IMR-90 (cell line): ENCODE results near the gene CHST1. TPM values are rescaled to one million over a fixed set of nuclear protein-coding genes. Genes with fewer than 3 reads are reported as not detected.

ENCODE experiments used
- ATAC-seq: fragments of 200-7000 bp; cut with Tn5 transposase; 2 replicates; pipeline ENCODE4 v1.9.1; 2020; ENCODE audit warnings: low read depth, mild to moderate bottlenecking, moderate library complexity
- BruUV-seq: library from RNA; stranded (reverse); fragments of 400-500 nt; replicated peaks from 2 replicates; lab custom pipeline; 2021; lab: Mats Ljungman, UMichigan
- CTCF ChIA-PET: fragments of 300-600 bp; formaldehyde crosslinking; extraction: SDS; loops from one replicate; lab custom pipeline; 2021; ENCODE audit warnings: antibody characterized with exemption; lab: Yijun Ruan, JAX
- POLR2A ChIA-PET: fragments of 300-600 bp; sonication (Branson Sonifier 250); formaldehyde crosslinking; loops from one replicate; lab custom pipeline; 2022; ENCODE audit warnings: antibody characterized with exemption; ENCODE audit not compliant: unreplicated experiment; lab: Charles Lee
- DNase-seq: peaks from one replicate; pipeline ENCODE4 v3.0.0; 2013
- H2AFZ ChIP-seq: replicated peaks from 2 replicates; pipeline ENCODE3; 2013; ENCODE audit warnings: low read length, mild to moderate bottlenecking; ENCODE audit not compliant: poor library complexity
- H2AK5ac ChIP-seq: 2 replicates; pipeline ENCODE4 v1.6.1; 2013; ENCODE audit warnings: low read depth, low read length, inconsistent platforms
- H2AK9ac ChIP-seq: replicated peaks from 2 replicates; pipeline ENCODE3; 2013; ENCODE audit warnings: mild to moderate bottlenecking, low read depth, low read length, moderate library complexity; ENCODE audit not compliant: poor library complexity
- H2BK120ac ChIP-seq: 2 replicates; pipeline ENCODE4 v1.6.1; 2013; ENCODE audit warnings: low read depth, low read length, inconsistent platforms
- H2BK15ac ChIP-seq: 3 replicates; pipeline ENCODE4 v1.6.1; 2013; ENCODE audit warnings: low read depth, low read length, inconsistent platforms
- H2BK20ac ChIP-seq: 2 replicates; pipeline ENCODE4 v1.6.1; 2013; ENCODE audit warnings: low read depth, mild to moderate bottlenecking, inconsistent platforms, low read length, moderate library complexity
- H2BK5ac ChIP-seq: 2 replicates; pipeline ENCODE4 v1.6.1; 2013; ENCODE audit warnings: mild to moderate bottlenecking, low read depth, low read length, inconsistent platforms; ENCODE audit not compliant: poor library complexity, severe bottlenecking
- H3K14ac ChIP-seq: replicated peaks from 2 replicates; pipeline ENCODE4 v1.6.1; 2013; ENCODE audit warnings: low read depth, low read length, inconsistent platforms
- H3K18ac ChIP-seq: 2 replicates; pipeline ENCODE4 v1.6.1; 2013; ENCODE audit warnings: low read depth, low read length, control low read depth
- H3K23ac ChIP-seq: 2 replicates; pipeline ENCODE4 v1.6.1; 2013; ENCODE audit warnings: low read depth, low read length, inconsistent platforms
- H3K27ac ChIP-seq: 2 replicates; pipeline ENCODE4 v1.5.1; 2013; ENCODE audit warnings: mild to moderate bottlenecking, control low read depth, low read length; ENCODE audit not compliant: insufficient read depth
- H3K27me3 ChIP-seq: 2 replicates; pipeline ENCODE4 v1.6.1; 2013; ENCODE audit warnings: low read length; ENCODE audit not compliant: control insufficient read depth, insufficient read depth
- H3K36me3 ChIP-seq: 2 replicates; pipeline ENCODE4 v1.6.1; 2013; ENCODE audit warnings: low read length, mixed read lengths; ENCODE audit not compliant: control insufficient read depth, insufficient read depth
- H3K4ac ChIP-seq: 2 replicates; pipeline ENCODE4 v1.6.1; 2013; ENCODE audit warnings: low read depth, low read length, inconsistent platforms
- H3K4me1 ChIP-seq: 2 replicates; pipeline ENCODE4 v1.6.1; 2013; ENCODE audit warnings: low read length, mixed read lengths; ENCODE audit not compliant: control insufficient read depth, insufficient read depth
- H3K4me2 ChIP-seq: 2 replicates; pipeline ENCODE4 v1.6.1; 2013; ENCODE audit warnings: low read depth, mild to moderate bottlenecking, control low read depth, low read length, moderate library complexity
- H3K4me3 ChIP-seq: 2 replicates; pipeline ENCODE4 v1.5.1; 2013; ENCODE audit warnings: low read depth, mild to moderate bottlenecking, control low read depth, low read length, moderate library complexity; ENCODE audit not compliant: insufficient read depth
- H3K56ac ChIP-seq: 2 replicates; pipeline ENCODE4 v1.6.1; 2013; ENCODE audit warnings: low read length, inconsistent platforms; ENCODE audit not compliant: insufficient read depth; ENCODE audit errors: extremely low read depth
- H3K79me1 ChIP-seq, 2 experiments: 2 replicates each; pipeline ENCODE4 v1.6.1; 2013; ENCODE audit warnings: low read length in 2 of 2, inconsistent platforms in 1 of 2, low read depth in 1 of 2
- H3K9ac ChIP-seq: 2 replicates; pipeline ENCODE4 v1.6.1; 2013; ENCODE audit warnings: low read depth, low read length, control low read depth
- H3K9me1 ChIP-seq: 2 replicates; pipeline ENCODE4 v1.6.1; 2013; ENCODE audit warnings: low read length, inconsistent platforms; ENCODE audit not compliant: insufficient read depth
- H3K9me3 ChIP-seq: 2 replicates; pipeline ENCODE4 v1.6.1; 2013; ENCODE audit warnings: low read length; ENCODE audit not compliant: control insufficient read depth, insufficient read depth
- H4K20me1 ChIP-seq: 2 replicates; pipeline ENCODE4 v1.6.1; 2013; ENCODE audit warnings: low read length, inconsistent platforms; ENCODE audit not compliant: insufficient read depth
- H4K5ac ChIP-seq: 2 replicates; pipeline ENCODE4 v1.6.1; 2013; ENCODE audit warnings: mild to moderate bottlenecking, low read depth, low read length, control low read depth
- H4K8ac ChIP-seq, 2 experiments: 2 replicates each; pipeline ENCODE4 v1.6.1; 2013; ENCODE audit warnings: low read depth in 2 of 2, low read length in 2 of 2, control low read depth in 1 of 2, inconsistent platforms in 1 of 2
- H4K91ac ChIP-seq: 2 replicates; pipeline ENCODE4 v1.6.1; 2013; ENCODE audit warnings: low read depth, low read length, inconsistent platforms; ENCODE audit not compliant: insufficient read depth
- BHLHE40 ChIP-seq: fragments of 150-350 bp; IDR thresholded peaks from 2 replicates; pipeline ENCODE4 v1.6.1; 2016; ENCODE audit warnings: mild to moderate bottlenecking, low read depth, low read length
- CEBPB ChIP-seq: IDR thresholded peaks from 2 replicates; pipeline ENCODE4 v1.6.1; 2012; ENCODE audit warnings: low read depth, low read length, improper control_type of control experiment
- CHD1 ChIP-seq: IDR thresholded peaks from 2 replicates; pipeline ENCODE4 v1.6.1; 2012; ENCODE audit warnings: low read depth, low read length, improper control_type of control experiment
- CTCF ChIP-seq: conservative IDR thresholded peaks from 2 replicates; pipeline ENCODE4 v1.5.1; 2012; ENCODE audit warnings: mild to moderate bottlenecking, low read depth, low read length, improper control_type of control experiment
- FOS ChIP-seq: fragments of 150-350 bp; IDR thresholded peaks from 2 replicates; pipeline ENCODE4 v1.6.1; 2016; ENCODE audit warnings: low read depth, low read length
- MAFK ChIP-seq: IDR thresholded peaks from 2 replicates; pipeline ENCODE4 v1.6.1; 2012; ENCODE audit warnings: low read depth, low read length, improper control_type of control experiment
- MAZ ChIP-seq: IDR thresholded peaks from 2 replicates; pipeline ENCODE4 v1.6.1; 2012; ENCODE audit warnings: low read depth, mild to moderate bottlenecking, low read length, improper control_type of control experiment, moderate library complexity, borderline replicate concordance
- MXI1 ChIP-seq: IDR thresholded peaks from 2 replicates; pipeline ENCODE4 v1.6.1; 2012; ENCODE audit warnings: low read depth, mild to moderate bottlenecking, low read length, moderate library complexity, borderline replicate concordance
- RCOR1 ChIP-seq: IDR thresholded peaks from 2 replicates; pipeline ENCODE4 v1.6.1; 2012; ENCODE audit warnings: mild to moderate bottlenecking, low read length, improper control_type of control experiment; ENCODE audit not compliant: insufficient replicate concordance
- RFX5 ChIP-seq: IDR thresholded peaks from 2 replicates; pipeline ENCODE4 v1.8.0; 2012; ENCODE audit warnings: low read depth, mild to moderate bottlenecking, low read length, moderate library complexity
- SMC3 ChIP-seq: fragments of 150-350 bp; IDR thresholded peaks from 2 replicates; pipeline ENCODE4 v1.6.1; 2016; ENCODE audit warnings: low read depth, mild to moderate bottlenecking, antibody characterized with exemption, low read length, moderate library complexity
- USF2 ChIP-seq: fragments of 150-350 bp; IDR thresholded peaks from 2 replicates; pipeline ENCODE4 v1.6.1; 2017; ENCODE audit warnings: mild to moderate bottlenecking, antibody characterized with exemption, low read length, low read depth
- WGBS, 2 experiments: methylation state at CpG; one replicate each; pipeline versions ENCODE4 v1.1.5 to v1.1.7; 2013; ENCODE audit warnings: missing lambda C conversion rate in 2 of 2; ENCODE audit not compliant: insufficient read length in 1 of 2; ENCODE audit errors: extremely low coverage in 2 of 2; 5-methylcytosine and 5-hydroxymethylcytosine counted together
- dilution Hi-C: fragments of 300-500 bp; cut with HindIII; formaldehyde crosslinking; loops from one replicate; pipeline ENCODE4 v1.14.3; 2018; ENCODE audit warnings: low sequenced_read_pairs; ENCODE audit not compliant: unreplicated experiment
- in situ Hi-C: fragments of 300-500 bp; cut with MboI; formaldehyde crosslinking; loops from 3 replicates; pipeline ENCODE4 v1.14.3; 2019; ENCODE audit warnings: low sequenced_read_pairs, inconsistent platforms, mixed read lengths
- intact Hi-C: fragments of 100-400 bp; cut with micrococcal nuclease; formaldehyde crosslinking; loops from 2 replicates; pipeline ENCODE4 v1.10.0; 2022
- polyA plus RNA-seq, 3 experiments: library from polyadenylated mRNA; depleted of rRNA; stranded (reverse); fragments of >200 nt; gene quantifications; 2 replicates each; pipeline ENCODE4 v1.2.3, GENCODE V29; 2012; ENCODE audit warnings: low replicate concordance in 1 of 3
- total RNA-seq: library from RNA; depleted of rRNA; stranded (reverse); fragments of >200 nt; gene quantifications from 2 replicates; pipeline ENCODE4 v1.2.3, GENCODE V29; 2012

Gene CHST1
- total and polyA plus RNA-seq, 2 of the 4 experiments (the other 2 are of a cell fraction): 0.21 TPM; not detected in 1

- no peak for TF ChIP-seq FOS
- TF ChIP-seq SMC3: no peak
These were observed 1.5 kb upstream of the CHST1 start (continued) for GRCh38 chr11:45666648-45667642.

GRCh38 chr11:45665933-45666647, 668 bp upstream of the CHST1 start:
- Histone ChIP-seq H3K4ac (no peak overlapping the region), H3K27me3 (peaks cover 67% of the 10 kb centered on the region), H3K9me3 (no peaks in the 10 kb centered on the region), H3K36me3 (no peaks in the 10 kb centered on the region), H2BK120ac (no peak overlapping the region), H3K14ac (no peak overlapping the region), H3K9ac (no peak overlapping the region), H2BK5ac (no peak overlapping the region), H3K4me3 (no peak overlapping the region), H4K91ac (no peak overlapping the region), H3K23ac (no peak overlapping the region), H3K56ac (no peak overlapping the region), H3K79me1 (no peaks in the 10 kb centered on the region), H4K8ac (no peak overlapping the region), H4K20me1 (no peaks in the 10 kb centered on the region; the same call in 1 of the 2 replicates), H4K5ac (no peak overlapping the region), H2AK5ac (no peak overlapping the region), H2BK20ac (no peak overlapping the region), H3K4me1 (peaks cover 4% of the 10 kb centered on the region; the same call in 1 of the 2 replicates), H2AFZ (peak overlapping the region; percentile 62), H2AK9ac (no peak overlapping the region), H3K18ac (no peak overlapping the region), H3K27ac (no peak overlapping the region), H3K4me2 (no peak overlapping the region; the same call in 1 of the 2 replicates), H3K9me1 (no peaks in the 10 kb centered on the region), H2BK15ac (no peak overlapping the region)
- ATAC-seq: no peak
- ChIA-PET POLR2A (no interaction called here), CTCF (no interaction called here)
- dilution Hi-C loops (no loop called here), intact Hi-C loops (no loop called here), in situ Hi-C loops (no loop called here)
- BruUV-seq: no TSS peak
- 70% methylated on average over 2 of the region's 10 CpGs; no CpG with 5 or more reads in 1 of the 2 experiments for WGBS, 2 experiments
- no peak for DNase-seq
- TF ChIP-seq RCOR1 (no peak), BHLHE40 (no peak), MAZ (no peak), SMC3 (no peak), RFX5 (no peak), CHD1 (no peak), MAFK (no peak), MXI1 (no peak), CEBPB (no peak), USF2 (no peak), CTCF (no peak)
